Measurements from ENCODE around the gene DNAJC24. TPM values are rescaled to one million over a fixed set of nuclear protein-coding genes. Genes with fewer than 3 reads are reported as not detected.

DNAJC24 gene
- polyA plus RNA-seq, 12 donors: 13.5 to 27.6 (median 18.4) TPM; not detected in 1

- no peak for DNase-seq
These were observed 109.4 kb downstream of the DNAJC24 start for GRCh38 chr11:31479066-31479465.

- DNase-seq: no peak
These were observed 111.3 kb downstream of the DNAJC24 start for GRCh38 chr11:31480930-31481329.

Other genes with a start within 250 kb of the DNAJC24 start
- gene DCDC1, start 121 bp upstream of the DNAJC24 start, polyA plus RNA-seq (ENCODE audit: insufficient read length in 12 of 12): under 1 TPM in 10 of 12 donors, not detected in 2; 0.13 to 0.97 (median 0.33) TPM
- gene IMMP1L, start 139.8 kb downstream of the DNAJC24 start, polyA plus RNA-seq (ENCODE audit: insufficient read length in 12 of 12): 10 to 100 TPM in 11 of 12 donors, not detected in 1; 22.7 to 54.7 (median 29.0) TPM
- gene ELP4, start 139.9 kb downstream of the DNAJC24 start, polyA plus RNA-seq (ENCODE audit: insufficient read length in 12 of 12): 10 to 100 TPM in 11 of 12 donors, not detected in 1; 14.5 to 21.7 (median 18.2) TPM

All from muscle of arm (tissue), 12 donors.